ENCODE results near the gene CLEC11A.

Gene CLEC11A

DNA sequence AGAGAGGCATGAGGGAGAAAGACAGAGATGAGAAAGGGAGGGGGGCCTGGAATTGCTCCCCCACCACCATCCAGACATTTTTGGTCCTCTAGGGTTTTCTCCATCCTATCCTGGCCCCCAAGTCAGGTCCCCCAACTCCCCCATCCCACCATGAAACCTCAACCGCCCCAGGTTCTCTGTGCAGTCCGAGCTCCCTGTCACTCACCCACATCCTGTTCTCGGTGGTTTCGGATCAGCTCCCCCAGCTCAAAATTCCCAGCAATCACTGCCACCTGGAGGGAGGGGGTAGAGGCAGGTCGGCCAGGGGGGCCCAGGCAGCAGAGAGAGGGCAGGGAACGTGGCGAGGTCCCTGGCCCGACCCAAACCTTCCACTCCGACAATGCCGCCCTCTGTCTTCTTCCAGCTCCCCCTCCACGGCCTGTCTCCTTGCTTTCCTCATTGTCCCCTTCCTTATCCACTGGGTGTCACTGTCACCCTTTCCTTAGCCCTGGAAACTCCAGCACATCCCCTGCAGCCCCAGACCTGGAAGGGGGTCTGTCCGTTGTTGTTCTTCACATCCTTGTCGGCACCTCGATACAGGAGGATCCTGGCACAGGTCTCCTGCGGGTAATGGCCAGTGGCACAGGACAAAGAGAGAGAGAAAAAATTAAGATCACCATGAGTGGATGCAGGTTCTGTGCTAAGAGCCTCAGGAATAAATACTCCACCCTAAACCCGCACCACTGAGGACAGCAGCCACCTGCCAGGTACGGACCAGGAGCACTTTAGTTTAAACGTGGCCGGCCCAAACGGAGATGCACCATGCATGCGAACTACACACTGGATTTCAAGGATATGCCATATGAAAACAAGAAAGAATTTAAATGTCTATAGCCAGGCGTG, 19.0 kb upstream of the CLEC11A start:
- no peak for DNase-seq (ENCODE audit: low read depth, low spot score)

DNA sequence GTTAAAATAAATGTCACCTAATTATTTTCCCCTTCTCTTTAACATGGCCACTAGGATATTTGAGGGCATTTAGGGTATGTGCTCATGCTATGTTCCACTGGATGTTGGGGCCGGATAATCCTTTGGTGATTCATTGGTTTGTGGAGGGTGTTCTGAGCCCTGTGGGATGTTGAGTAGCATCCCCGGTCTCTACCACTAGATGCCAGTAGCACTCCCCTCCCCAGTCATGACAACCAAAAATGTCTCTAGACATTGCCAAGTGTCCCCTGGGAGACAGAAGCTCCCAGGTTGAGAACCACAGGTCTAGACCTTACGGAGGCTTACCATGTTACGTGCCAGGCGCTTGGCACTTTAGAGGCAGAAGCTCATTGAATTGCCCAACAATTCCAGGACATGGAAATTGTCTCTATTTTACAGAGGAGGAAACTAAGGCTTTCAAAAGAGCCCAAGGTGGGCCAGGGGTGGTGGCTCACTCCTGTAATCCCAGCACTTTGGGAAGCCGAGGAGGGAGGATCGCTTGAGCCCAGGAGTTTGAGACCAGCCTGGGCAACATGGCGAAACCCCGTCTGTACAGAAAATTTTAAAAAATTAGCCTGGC, 17.6 kb upstream of the CLEC11A start:
- no peak for DNase-seq (ENCODE audit: low read depth, low spot score)

DNA sequence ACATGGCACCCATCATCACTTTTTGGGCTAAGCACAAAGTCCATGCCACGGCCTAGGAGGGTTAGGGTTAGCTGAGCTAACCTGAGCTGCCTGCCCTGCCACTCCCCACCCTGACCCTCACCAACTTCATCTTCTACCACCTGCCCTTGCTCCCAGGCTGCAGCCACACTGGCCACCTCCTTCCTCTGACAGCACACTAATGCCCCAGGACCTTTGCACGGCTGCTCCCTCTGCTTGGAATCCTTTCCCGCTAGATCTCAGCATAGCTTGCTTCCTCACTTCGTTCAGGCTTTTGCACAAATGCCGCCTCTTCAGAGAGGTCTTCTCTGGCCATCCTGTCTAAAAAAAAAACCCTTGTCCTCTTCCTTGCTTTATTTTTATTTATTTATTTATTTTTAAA, 16.8 kb upstream of the CLEC11A start:
- no peak for DNase-seq (ENCODE audit: low read depth, low spot score)

DNA sequence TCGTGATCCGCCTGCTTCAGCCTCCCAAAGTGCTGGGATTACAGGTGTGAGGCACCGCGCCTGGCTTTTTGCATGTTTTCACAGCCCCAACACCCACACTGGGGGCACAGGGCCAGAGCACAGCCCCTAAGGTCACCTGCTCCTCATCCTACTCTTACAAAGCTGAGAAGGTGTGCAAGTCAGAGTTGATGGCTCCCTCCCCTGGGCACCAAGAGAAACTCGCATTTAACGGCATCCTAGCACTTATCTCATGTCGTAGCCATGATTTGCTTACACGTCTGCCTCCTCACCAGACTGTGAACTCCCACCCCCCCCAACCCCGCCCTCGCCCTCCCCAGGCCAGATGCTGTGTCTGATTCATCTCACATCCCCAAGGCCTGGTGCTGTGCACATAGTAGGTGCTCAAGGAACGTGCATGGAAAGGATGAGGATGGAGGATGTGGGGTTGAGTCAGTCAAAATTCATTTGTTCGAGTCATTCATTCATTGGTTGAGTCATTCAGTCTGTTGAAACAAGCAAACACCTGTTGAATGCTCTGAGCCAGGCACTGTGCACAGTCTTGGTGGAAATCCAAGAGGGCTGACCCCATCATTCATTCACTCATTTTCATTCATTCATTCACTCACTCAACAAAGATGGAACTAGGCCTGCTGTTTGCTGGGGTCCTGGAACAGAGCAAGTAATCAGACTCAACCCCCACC, 14.8 kb upstream of the CLEC11A start:
- no peak for DNase-seq (ENCODE audit: low read depth, low spot score)

DNA sequence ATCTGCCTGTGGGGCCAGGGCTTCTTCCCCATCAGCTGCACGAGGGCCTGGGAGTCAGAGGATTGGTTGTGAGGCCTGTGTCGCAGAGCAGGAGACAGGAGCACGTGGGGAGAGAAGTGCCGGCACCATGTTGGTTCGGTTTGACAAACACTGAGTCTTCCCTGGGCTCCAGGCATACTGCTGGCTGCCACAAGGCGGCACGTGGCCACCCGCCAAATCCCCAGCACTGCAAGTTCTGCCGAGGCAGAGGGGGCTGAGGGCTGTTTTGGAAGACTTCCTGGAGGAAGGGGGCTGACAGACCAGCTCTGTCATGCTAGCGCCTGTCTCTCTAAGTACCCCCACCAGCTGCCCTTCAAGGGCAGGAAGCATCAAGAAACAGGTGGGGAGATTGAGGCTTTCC, 13.1 kb upstream of the CLEC11A start:
- DNase-seq (ENCODE audit: low read depth, low spot score): no peak

DNA sequence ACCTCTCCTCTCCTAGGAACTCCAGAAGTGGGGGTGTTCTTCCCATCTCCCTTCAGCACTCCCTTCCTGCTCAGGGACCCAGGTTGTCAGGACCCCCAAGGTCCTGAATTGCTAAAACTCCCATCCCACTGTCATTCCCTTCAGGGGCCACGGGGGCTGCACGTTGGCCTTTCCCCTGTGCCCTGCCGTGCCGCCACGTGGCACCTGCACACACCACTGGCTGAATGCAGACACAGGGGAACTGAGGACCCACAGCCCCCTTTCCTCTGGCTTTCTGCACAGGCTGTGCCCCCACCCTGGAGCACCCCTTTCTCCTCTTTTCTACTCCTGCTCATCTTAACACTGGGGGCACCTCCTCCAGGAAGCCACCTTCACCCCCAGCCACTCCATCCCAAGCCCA, 12.6 kb upstream of the CLEC11A start:
- no peak for DNase-seq (ENCODE audit: low read depth, low spot score)

DNA sequence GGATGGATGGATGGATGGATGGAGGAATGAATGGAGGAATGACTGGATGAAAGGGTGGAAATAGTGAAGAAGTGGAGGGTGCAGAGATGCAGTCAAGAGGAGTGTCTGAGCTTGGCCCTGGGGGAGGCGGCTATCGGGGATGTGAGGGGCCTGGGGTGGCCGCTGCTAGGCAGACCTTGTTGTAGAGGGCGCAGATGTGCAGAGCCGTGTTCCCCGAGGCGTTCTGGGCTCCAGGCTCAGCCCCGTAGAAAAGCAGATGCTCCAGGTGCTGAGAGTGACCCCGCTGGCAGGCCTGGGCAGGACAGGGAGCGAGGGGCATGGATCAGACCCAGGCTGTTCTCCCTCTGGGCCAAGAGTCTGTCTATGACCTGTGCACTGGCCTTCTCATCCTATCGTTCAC, 12.0 kb upstream of the CLEC11A start:
- no peak for DNase-seq (ENCODE audit: low read depth, low spot score)

DNA sequence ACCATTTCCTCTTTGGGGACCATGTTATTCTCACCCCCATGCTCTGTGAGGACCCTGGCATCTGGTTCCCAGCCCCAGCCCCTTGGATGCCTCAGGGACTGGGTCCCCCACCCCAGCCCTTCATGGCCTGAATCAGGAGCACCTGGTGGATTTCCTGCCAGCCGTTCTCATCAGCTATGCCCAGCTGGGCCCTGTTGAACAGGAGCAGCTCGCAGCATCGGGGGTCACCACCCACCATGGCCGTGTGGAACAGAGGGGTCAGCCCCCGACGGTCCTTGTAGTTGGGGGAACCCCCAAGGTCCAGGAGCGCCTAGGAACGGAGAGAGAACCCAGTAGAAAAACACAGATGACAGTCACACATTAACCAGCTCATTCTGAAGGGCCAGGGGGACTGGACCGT, 11.4 kb upstream of the CLEC11A start:
- DNase-seq (ENCODE audit: low read depth, low spot score): no peak

DNA sequence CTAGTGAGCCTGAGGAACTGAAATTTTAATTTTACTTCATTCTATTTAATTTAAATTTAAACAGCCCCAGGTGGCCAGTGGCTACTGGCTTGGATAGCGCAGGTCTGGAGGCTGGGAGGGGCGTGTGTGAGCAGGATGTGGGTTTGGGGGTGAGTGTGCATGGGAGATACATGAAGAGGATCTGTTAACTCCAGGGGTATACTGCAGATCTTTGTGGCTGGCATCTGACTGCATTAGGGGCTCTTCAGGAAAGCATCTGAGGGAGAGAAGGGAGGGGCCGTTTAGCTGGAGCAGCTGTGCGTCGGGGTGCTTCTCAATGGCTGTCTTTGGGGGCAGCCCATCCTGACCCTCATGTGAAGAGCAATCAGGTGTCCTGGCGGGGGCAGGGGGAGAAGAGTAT, 10.3 kb upstream of the CLEC11A start:
- DNase-seq (ENCODE audit: low read depth, low spot score): no peak

DNA sequence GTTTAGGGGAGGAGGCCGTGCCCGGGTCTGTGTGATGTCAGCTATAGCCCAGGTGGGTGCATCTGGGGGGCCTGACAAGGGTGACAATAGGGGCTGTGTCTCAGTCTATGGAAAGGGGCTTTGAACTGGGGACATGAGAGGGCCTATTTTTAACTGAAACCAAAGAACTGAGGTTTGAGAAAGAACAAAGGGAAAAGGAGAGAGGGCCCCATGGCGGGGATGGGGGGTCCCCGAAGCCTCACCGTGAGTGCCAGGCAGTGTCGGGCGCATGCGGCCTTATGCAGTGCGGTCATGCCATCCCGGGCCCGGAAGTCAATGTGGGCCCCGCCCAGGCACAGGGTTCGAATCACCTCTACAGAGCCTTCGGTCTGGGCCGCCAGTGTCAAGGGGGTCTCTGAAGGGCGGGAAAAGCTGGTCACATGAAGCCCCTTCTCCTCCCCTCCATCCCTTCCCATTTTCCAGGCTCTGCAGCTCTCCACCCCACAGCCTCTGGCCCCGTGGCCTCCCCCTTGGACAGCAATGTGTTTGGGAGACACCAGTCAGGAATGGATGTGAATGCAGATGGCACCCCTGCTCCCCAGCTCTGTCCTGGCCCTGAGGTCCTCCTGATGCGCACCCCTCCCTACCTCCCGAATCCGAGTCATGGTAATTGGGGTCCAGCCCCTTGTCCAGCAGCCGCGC, 9.5 kb upstream of the CLEC11A start:
- DNase-seq (ENCODE audit: low read depth, low spot score): no peak

DNA sequence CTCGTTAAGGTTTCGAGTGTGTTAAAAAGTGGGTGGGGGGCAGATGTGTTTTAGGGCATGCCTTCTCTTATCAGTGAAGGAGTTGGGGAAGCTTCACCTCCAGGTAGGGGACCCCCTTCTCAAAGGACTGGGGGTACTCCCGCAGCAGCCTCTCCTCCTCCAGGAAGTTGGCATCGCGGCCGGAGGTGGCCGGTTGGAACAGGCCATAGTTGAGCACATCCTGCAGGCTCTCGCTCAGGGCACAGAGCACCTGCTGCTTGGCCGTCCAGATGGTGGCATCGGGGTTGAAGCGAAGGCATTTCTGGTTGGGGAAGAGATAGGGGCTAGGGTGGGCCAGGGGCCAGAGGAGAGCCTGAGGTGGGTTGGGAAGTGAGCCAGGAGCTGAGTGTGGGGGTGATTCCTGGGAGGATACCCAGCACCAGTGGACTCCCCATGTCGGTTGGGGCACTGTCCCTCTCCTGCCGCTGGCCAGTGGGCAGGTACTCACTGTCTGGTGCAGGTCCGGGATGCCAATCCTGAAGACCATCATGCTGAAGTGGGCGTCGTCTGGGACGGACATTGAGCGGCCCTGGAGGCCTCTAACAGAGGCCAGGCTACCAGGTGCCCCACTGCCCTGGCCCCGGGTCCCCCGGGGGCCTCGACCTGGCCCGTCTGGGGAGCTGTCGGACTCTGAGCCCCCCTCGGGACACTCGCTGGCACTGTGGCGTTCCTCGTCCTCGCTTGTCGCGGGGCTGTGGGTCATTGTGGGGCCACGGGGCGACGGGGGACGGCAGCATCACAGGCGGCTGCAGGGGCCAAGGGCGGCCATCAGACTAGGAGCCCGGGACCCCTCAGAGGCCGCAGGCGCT, 6.8 kb upstream of the CLEC11A start:
- DNase-seq (ENCODE audit: low read depth, low spot score): no peak

DNA sequence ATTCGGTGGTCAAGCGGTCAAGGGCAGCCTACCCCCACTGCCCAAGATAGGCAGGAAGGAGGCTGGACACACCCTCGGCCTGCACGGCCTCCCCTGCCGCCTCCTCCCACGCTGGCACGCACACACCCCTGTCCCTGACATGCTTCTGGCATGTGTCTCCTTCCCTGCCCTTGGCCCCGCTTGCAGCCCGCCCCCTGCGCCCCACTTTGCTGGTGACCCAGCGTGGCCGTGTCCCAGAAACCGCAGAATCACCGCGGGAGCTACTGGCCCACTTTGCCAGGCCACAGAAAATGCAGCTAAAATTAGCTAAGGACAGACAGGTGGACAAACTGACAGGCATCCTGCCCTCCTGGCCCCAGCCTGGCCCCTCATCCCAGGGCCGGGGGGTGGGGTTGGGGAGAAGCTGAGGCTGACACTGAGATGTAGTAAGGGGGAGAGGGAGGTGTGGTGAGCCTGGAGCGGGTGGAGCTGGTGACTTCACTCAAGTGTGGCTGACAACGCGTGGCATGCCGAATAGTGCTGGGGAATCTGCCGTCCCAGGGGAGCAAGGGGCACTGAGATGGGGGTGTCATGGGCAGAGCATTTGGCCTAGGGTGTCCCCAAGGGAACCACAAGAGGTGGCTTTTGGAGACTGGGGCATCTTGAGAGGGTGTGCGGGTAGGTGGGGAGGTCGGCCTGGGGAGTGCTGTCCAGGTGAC, 6.0 kb upstream of the CLEC11A start:
- DNase-seq (ENCODE audit: low read depth, low spot score): no peak

DNA sequence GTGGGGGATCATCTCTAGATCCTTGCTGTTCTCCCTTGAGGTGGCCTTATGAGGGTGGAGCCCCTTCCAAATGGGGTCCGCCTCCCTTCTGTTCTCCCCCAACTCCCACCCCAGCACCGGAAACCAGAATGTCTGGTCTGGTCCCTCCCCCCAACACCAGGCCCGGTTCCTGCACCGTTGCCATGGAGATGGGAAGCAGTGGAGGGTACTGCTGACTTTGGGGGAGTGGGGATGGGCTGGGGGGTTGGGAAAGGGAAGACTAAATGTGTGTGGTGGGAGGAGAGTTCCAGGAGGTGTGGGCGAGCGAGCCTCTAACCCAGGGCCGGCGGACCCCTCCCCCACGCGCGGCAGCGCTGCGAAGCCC, 5.3 kb upstream of the CLEC11A start:
- no peak for DNase-seq (ENCODE audit: low read depth, low spot score)

DNA sequence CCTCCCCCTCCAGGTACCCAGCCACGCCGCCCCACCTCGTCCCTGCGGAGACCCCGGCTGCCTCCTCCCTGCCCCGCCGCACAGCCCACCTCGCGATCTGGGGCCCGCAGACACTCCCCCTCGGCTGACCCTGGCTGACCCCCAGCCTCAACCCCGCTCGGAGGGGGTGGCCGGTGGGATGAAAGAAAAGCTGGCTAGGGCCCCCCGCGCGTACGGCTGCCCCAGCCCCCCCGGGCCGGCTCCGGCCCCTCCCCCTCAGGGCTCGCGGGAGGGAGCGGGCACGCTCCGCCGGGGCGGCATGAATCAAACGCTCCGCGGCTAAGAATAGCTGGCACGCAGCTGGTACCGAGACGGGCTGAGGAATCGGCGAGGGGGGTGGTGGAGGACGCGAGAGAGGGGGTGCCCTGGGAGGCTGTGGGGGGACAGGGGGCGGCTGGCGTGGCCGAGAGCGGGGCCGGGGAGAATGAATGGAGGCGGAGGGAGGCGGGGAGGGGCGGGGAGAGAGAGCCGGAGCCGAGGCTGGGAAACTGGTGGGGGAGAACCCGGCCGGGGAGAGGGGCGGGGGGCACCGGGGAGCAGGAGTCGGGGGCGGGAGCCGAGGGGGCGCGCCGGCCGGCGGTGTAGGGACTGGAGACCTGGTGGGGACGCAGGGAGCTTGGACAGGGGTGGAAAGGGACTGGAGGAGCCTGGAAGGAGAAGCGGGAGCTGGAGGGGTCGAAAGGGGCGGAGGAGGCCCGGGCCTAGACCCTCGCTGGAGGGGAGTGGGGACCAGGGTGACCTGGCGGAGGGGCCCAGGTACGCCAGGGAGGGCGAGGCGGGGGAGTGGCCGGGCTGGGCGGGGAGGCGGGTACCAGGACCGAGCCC, 4.7 kb upstream of the CLEC11A start:
- no peak for DNase-seq (ENCODE audit: low read depth, low spot score)

DNA sequence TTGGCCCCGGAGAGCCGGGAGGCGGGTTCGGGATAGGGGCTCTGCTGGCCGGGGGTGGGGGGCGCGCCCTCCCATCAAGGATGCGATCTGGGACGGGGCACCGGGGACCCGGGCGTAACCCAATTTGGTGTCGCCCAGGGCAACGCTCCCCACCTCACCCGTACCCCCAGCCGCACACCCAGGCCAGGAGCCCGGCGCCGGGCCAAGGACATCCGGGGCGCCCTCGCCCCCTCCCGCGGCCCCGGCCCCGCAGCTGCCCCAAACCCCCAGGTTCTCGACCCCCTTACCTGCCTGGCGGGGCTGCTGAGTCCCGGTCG, 4.1 kb upstream of the CLEC11A start:
- no peak for DNase-seq (ENCODE audit: low read depth, low spot score)

DNA sequence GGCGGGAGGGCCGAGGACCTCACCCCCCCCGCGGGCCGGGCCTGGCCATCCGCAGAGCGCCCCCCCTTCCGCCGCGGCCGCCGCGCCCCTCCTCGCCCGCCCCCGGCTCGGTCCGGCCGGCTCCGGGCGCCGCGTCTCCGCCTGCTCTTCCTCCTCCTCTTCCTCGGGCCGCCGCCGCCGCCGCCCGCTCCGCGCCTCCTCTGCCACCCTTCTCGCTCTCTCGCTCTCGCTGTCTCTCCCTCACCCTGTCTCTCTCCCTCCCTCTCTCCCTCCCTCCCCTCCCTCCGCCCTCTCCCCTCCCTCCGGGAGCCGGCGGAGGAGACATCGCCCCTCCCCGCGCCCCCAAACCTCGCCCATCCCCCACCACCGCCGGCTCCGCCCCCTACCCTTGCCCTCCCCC, 3.6 kb upstream of the CLEC11A start, which contains the start of gene SHANK1:
Gene SHANK1 (minus strand): TSS at position 237 of the 400 bp plus-strand sequence. CDS start 2,883 bp downstream, outside the sequence.
- DNase-seq (ENCODE audit: low read depth, low spot score): no peak

DNA sequence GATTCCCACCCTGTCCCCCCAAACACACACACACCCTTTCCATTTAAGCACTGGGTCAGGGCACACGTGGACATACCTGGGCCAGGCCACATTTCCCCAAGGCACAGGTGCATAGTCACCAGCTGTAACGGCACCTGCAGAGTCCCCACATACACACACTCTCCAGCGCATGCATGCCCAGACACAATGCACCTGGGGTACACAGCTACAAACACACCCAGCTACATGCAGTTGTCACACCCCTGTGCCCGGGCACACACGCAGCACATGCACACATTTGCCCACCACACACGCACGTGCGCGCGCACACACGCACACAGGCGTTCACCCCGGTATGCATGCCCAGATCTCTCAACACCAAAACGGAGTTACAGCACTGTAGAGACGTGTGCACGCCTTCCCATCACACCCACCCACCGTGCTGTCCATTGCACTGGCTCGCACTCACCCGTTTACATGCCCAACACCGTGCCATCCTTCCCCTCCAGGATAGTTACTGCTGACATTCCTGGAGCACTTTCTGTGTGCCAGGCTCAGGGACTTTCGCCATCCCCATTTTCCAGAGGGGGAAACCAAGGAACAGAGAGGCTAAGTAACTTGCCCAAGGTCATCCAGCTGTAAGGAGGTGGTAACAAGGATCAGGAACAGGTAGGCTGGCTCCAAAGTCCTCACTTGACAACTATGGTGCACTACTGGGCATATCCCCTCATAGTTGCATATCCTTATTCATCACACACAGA, 2.8 kb upstream of the CLEC11A start:
- no peak for DNase-seq (ENCODE audit: low read depth, low spot score)

DNA sequence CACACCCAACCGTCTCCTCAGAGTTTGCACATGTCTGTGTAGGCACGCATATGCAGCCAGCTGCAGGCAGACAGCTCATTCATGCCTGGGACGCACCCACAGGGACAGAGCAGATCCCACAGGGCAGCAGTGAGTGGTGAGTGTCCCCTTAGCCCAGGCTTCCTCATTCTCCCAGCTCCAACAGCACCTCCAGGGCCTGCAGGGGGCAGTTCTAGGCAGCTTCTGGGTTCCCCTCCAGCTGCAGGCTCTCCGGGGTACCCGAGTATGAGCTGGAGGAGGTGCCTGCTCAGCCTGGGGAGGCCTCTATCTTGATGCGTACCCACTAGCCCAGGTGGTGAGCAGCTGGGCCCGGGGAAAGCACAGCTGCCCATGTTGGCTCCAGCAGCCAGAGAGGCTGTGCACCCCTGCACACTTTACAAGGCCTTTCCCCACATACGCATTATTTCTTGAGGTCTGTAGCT, 2.2 kb upstream of the CLEC11A start:
- no peak for DNase-seq (ENCODE audit: low read depth, low spot score)

Measured in activated CD4-positive, CD25-positive, alpha-beta regulatory T cell treated with anti-CD3 and anti-CD28 coated beads, Interleukin-2, amount 50 U/mL, for 16 hours (primary cell).